Glutamatergic neuron (in vitro differentiated cells): ENCODE measurements around the gene RTKN2. TPM values are rescaled to one million over a fixed set of nuclear protein-coding genes. Genes with fewer than 3 reads are reported as not detected.

ENCODE experiments used
- DNase-seq: peaks from one replicate; pipeline ENCODE4 v3.0.0; 2022
- H3K27ac Mint-ChIP-seq: one replicate; pipeline ENCODE4 v1.8.0; 2020; ENCODE audit warnings: mild to moderate bottlenecking, mixed read lengths, inconsistent platforms; ENCODE audit not compliant: unreplicated experiment
- H3K27me3 Mint-ChIP-seq: one replicate; pipeline ENCODE4 v1.8.0; 2020; ENCODE audit warnings: mild to moderate bottlenecking, moderate library complexity, mixed read lengths, inconsistent platforms; ENCODE audit not compliant: unreplicated experiment
- H3K36me3 Mint-ChIP-seq: one replicate; pipeline ENCODE4 v1.8.0; 2020; ENCODE audit warnings: mild to moderate bottlenecking, mixed read lengths, inconsistent platforms; ENCODE audit not compliant: unreplicated experiment
- H3K4me1 Mint-ChIP-seq: one replicate; pipeline ENCODE4 v1.8.0; 2020; ENCODE audit warnings: mild to moderate bottlenecking, low read depth, mixed read lengths, inconsistent platforms; ENCODE audit not compliant: unreplicated experiment
- H3K4me3 Mint-ChIP-seq: one replicate; pipeline ENCODE4 v1.8.0; 2020; ENCODE audit warnings: mild to moderate bottlenecking, mixed read lengths, inconsistent platforms; ENCODE audit not compliant: unreplicated experiment
- H3K9me3 Mint-ChIP-seq: one replicate; pipeline ENCODE4 v1.8.0; 2020; ENCODE audit warnings: mild to moderate bottlenecking, moderate library complexity, mixed read lengths, inconsistent platforms; ENCODE audit not compliant: unreplicated experiment
- total RNA-seq: library from RNA; stranded (reverse); fragmentation: NEBNext Ultra II Directional; extraction: Animal tissue kit (Norgen Biotek cat#: 25700); gene quantifications from one replicate; pipeline ENCODE4 v1.2.1, GENCODE V29; 2021; ENCODE audit not compliant: unreplicated experiment
- TF ChIP-seq, protein P1 (sequence below): fragments of 200-600 bp; sonication (generic); IDR thresholded peaks from one replicate; pipeline ENCODE4 v1.5.0; 2021; ENCODE audit not compliant: partially characterized antibody, unreplicated experiment

RTKN2 gene
- total RNA-seq, 1 donor from 2014 or later, result 3.2 TPM

DNA sequence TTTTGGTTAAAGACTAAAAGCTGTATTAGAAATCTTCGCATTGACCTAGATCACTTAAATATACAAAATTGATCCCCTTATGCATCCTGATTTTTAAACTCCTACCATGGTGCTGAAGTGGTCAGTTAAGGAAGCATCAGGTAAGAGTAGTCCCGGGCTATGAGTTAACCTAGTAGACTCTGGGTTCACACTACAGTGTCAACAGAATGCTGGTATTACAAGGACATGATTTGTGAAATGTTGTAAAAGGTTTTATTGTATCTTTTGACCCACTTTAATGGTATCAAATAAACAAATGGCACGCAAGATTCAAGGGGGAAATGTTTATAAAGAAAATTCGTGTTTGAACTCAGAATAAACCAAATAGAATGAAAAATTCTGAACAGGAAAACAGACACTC, 36.8 kb downstream of the RTKN2 start:
- H3K4me3 Mint-ChIP-seq, result no peak overlapping the region
- TF ChIP-seq, protein P1, sequence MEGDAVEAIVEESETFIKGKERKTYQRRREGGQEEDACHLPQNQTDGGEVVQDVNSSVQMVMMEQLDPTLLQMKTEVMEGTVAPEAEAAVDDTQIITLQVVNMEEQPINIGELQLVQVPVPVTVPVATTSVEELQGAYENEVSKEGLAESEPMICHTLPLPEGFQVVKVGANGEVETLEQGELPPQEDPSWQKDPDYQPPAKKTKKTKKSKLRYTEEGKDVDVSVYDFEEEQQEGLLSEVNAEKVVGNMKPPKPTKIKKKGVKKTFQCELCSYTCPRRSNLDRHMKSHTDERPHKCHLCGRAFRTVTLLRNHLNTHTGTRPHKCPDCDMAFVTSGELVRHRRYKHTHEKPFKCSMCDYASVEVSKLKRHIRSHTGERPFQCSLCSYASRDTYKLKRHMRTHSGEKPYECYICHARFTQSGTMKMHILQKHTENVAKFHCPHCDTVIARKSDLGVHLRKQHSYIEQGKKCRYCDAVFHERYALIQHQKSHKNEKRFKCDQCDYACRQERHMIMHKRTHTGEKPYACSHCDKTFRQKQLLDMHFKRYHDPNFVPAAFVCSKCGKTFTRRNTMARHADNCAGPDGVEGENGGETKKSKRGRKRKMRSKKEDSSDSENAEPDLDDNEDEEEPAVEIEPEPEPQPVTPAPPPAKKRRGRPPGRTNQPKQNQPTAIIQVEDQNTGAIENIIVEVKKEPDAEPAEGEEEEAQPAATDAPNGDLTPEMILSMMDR, result no peak
- H3K27ac Mint-ChIP-seq, result no peak overlapping the region
- H3K36me3 Mint-ChIP-seq, result no peaks in the 10 kb centered on the region
- no peaks in the 10 kb centered on the region for H3K9me3 Mint-ChIP-seq
- DNase-seq, result no peak
- H3K4me1 Mint-ChIP-seq, result no peaks in the 10 kb centered on the region
- H3K27me3 Mint-ChIP-seq, result no peaks in the 10 kb centered on the region

DNA sequence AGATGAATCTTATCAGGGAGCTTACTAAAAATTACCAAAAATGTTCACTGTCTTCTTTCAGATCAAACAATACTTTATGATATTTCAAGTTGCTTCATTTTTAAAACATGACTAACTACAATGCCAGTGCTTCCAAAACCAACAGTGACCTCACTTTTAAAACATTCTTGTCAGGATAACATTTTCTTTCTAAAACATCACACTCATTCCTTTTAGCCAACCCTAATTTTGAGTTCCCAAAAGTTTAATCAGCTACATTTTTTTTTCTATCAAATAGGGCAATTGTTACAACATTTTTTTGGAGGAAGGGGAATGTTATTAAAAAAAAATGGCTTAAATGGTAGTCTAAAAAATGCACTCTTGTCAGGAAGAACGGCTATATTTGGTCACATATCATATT, 37.3 kb downstream of the RTKN2 start:
- TF ChIP-seq, protein P1, result no peak
- Mint-ChIP-seq H3K4me3 (no peak overlapping the region), H3K27me3 (no peaks in the 10 kb centered on the region), H3K9me3 (no peaks in the 10 kb centered on the region), H3K27ac (no peak overlapping the region), H3K4me1 (no peaks in the 10 kb centered on the region), H3K36me3 (no peaks in the 10 kb centered on the region)
- no peak for DNase-seq

DNA sequence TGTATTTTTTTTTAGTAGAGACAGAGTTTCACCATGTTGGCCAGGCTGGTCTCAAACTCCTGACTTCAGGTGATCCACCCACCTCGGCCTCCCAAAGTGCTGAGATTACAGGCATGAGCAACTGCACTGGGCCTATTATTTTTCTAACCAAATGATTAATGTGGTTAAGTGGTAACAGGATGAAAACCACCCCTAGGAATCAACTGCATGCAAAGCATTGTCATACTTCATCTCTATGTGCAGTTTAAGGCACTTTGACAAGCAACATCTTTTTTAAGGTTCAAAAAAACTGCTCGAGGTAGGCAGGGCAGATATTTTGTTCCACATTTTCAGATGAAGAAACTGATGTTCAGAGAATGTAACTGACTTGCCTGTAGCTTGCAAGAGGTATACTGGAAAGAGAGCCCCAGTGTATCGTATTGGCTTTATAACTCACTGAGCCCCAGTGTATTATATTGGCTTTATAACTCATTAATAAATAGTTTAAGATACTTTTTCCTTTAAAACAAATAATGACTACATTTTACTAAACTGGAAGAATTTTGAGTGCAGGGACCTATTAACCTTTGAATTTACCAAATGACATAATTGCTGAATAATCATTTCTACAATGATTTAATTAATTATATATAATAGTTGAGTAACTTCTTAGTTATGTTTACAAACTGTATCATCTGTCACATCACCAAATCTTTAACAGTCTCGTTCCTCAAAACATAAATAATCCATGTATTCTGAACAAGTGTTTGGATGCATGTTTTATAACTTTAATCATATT, 38.1 kb downstream of the RTKN2 start:
- H3K36me3 Mint-ChIP-seq, result no peaks in the 10 kb centered on the region
- no peak for DNase-seq
- no peaks in the 10 kb centered on the region for H3K27me3 Mint-ChIP-seq
- H3K4me1 Mint-ChIP-seq, result no peaks in the 10 kb centered on the region
- no peak overlapping the region for H3K27ac Mint-ChIP-seq
- H3K9me3 Mint-ChIP-seq, result no peaks in the 10 kb centered on the region
- H3K4me3 Mint-ChIP-seq, result no peak overlapping the region
- TF ChIP-seq, protein P1, result no peak

DNA sequence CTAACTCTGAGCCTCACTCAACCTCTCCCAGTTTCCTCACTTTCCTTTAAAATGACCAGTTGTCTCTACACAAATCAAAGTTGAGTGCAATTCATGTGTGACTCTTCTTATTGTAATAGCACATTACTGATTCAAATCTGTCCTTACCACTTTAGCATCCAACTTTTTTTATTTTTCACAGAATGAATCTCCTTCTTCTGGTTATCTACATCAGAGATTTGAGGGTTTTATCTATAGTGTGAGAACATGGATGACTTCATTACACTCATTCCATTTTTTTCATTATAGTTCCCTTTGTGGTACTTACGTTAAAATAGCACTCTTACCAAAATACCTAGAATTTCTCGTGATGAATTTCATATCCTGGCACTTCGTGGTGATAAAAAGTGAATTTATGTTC, 43.3 kb downstream of the RTKN2 start:
- TF ChIP-seq, protein P1, result no peak
- no peaks in the 10 kb centered on the region for H3K9me3 Mint-ChIP-seq
- DNase-seq, result no peak
- H3K4me1 Mint-ChIP-seq, result no peaks in the 10 kb centered on the region
- H3K36me3 Mint-ChIP-seq, result no peaks in the 10 kb centered on the region
- no peak overlapping the region for H3K4me3 Mint-ChIP-seq
- H3K27me3 Mint-ChIP-seq, result no peaks in the 10 kb centered on the region
- H3K27ac Mint-ChIP-seq, result no peak overlapping the region

DNA sequence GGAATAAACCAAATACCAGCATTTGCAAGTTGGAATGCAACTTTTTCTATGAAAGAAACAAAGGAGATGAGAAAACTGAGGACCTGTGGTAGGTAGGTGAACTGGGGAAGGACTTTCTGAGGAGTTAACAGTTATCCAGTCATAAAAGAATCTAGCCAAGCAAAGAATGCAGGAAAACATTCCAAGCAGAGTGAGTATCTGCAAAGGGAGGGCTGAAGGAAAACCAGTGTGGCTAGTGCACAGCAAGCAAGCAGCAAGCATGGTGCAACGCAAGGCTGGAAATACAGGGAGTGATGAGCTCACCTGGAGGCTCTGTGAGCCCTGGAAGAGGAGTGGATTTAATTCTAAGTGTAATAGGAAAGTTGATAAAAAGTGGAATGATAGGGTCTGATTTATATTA, 44.0 kb downstream of the RTKN2 start:
- Mint-ChIP-seq H3K4me3 (no peak overlapping the region), H3K36me3 (no peaks in the 10 kb centered on the region)
- TF ChIP-seq, protein P1, result no peak

More for the DNA sequence above, 44.0 kb downstream of the RTKN2 start:
- H3K27ac Mint-ChIP-seq, result no peak overlapping the region
- H3K9me3 Mint-ChIP-seq, result no peaks in the 10 kb centered on the region
- no peaks in the 10 kb centered on the region for H3K27me3 Mint-ChIP-seq
- DNase-seq, result no peak
- H3K4me1 Mint-ChIP-seq, result no peaks in the 10 kb centered on the region
